Measurements from ENCODE around the gene TBPL1. TPM values are rescaled to one million over a fixed set of nuclear protein-coding genes. Genes with fewer than 3 reads are reported as not detected.

TBPL1 gene
- total RNA-seq, 1 donor from 2014 or later, result 27.7 TPM

- no peaks in the 10 kb centered on the region for H3K36me3 ChIP-seq (ENCODE audit: control insufficient read depth, insufficient read depth, low read length)
- TF ChIP-seq CTCF (IDR thresholded peaks at IDR 0.05; ENCODE audit: insufficient read depth, low read length, poor library complexity, severe bottlenecking), result no peak
- DNase-seq (ENCODE audit: low read depth), result no peak
- H3K4me3 ChIP-seq (ENCODE audit: low read depth, low read length), result no peak overlapping the region
- no peaks in the 10 kb centered on the region for H3K27me3 ChIP-seq (ENCODE audit: control insufficient read depth, insufficient read depth, low read length)
Observed at GRCh38 chr6:134020071-134020470, 67.0 kb downstream of the TBPL1 start.

- DNase-seq (ENCODE audit: low read depth), result no peak
- Histone ChIP-seq H3K27me3 (ENCODE audit: control insufficient read depth, insufficient read depth, low read length) (no peaks in the 10 kb centered on the region), H3K4me3 (ENCODE audit: low read depth, low read length) (no peak overlapping the region), H3K36me3 (ENCODE audit: control insufficient read depth, insufficient read depth, low read length) (no peaks in the 10 kb centered on the region)
- no peak for TF ChIP-seq CTCF (IDR thresholded peaks at IDR 0.05; ENCODE audit: insufficient read depth, low read length, poor library complexity, severe bottlenecking)
Observed at GRCh38 chr6:134020543-134020942, 67.5 kb downstream of the TBPL1 start.

GRCh38 chr6:134020968-134021367 is 67.9 kb downstream of the TBPL1 start:
- Histone ChIP-seq H3K36me3 (ENCODE audit: control insufficient read depth, insufficient read depth, low read length) (no peaks in the 10 kb centered on the region), H3K4me3 (ENCODE audit: low read depth, low read length) (no peak overlapping the region), H3K27me3 (ENCODE audit: control insufficient read depth, insufficient read depth, low read length) (no peaks in the 10 kb centered on the region)
- no peak for DNase-seq (ENCODE audit: low read depth)
- no peak for TF ChIP-seq CTCF (IDR thresholded peaks at IDR 0.05; ENCODE audit: insufficient read depth, low read length, poor library complexity, severe bottlenecking)

GRCh38 chr6:134021396-134022122 is 68.5 kb downstream of the TBPL1 start:
- H3K4me3 ChIP-seq (ENCODE audit: low read depth, low read length), result no peak overlapping the region
- TF ChIP-seq CTCF (IDR thresholded peaks at IDR 0.05; ENCODE audit: insufficient read depth, low read length, poor library complexity, severe bottlenecking), result no peak
- DNase-seq (ENCODE audit: low read depth), result no peak
- no peaks in the 10 kb centered on the region for H3K27me3 ChIP-seq (ENCODE audit: control insufficient read depth, insufficient read depth, low read length)
- H3K36me3 ChIP-seq (ENCODE audit: control insufficient read depth, insufficient read depth, low read length), result no peaks in the 10 kb centered on the region

- DNase-seq (ENCODE audit: low read depth), result no peak
- H3K27me3 ChIP-seq (ENCODE audit: control insufficient read depth, insufficient read depth, low read length), result no peaks in the 10 kb centered on the region
- TF ChIP-seq CTCF (IDR thresholded peaks at IDR 0.05; ENCODE audit: insufficient read depth, low read length, poor library complexity, severe bottlenecking), result no peak
- H3K4me3 ChIP-seq (ENCODE audit: low read depth, low read length), result no peak overlapping the region
- no peaks in the 10 kb centered on the region for H3K36me3 ChIP-seq (ENCODE audit: control insufficient read depth, insufficient read depth, low read length)
Observed at GRCh38 chr6:134022650-134023049, 69.6 kb downstream of the TBPL1 start.

- no peak overlapping the region for H3K4me3 ChIP-seq (ENCODE audit: low read depth, low read length)
- TF ChIP-seq CTCF (IDR thresholded peaks at IDR 0.05; ENCODE audit: insufficient read depth, low read length, poor library complexity, severe bottlenecking), result no peak
- H3K27me3 ChIP-seq (ENCODE audit: control insufficient read depth, insufficient read depth, low read length), result no peaks in the 10 kb centered on the region
- no peaks in the 10 kb centered on the region for H3K36me3 ChIP-seq (ENCODE audit: control insufficient read depth, insufficient read depth, low read length)
- no peak for DNase-seq (ENCODE audit: low read depth)
Observed at GRCh38 chr6:134026597-134026996, 73.6 kb downstream of the TBPL1 start.

Measured in kidney epithelial cell (primary cell).